GM18502 (cell line): ENCODE data around the gene GTF2H2.
"Not testable (repeated sequence)": the region's sequence is repeated elsewhere in the genome, so short reads cannot be mapped to it uniquely, and the experiment has no call there.

Source experiments
- ATAC-seq: cut with Tn5 transposase; IDR thresholded peaks from one replicate; pipeline ENCODE4 v1.9.1; 2021; ENCODE audit warnings: mild to moderate bottlenecking; ENCODE audit not compliant: unreplicated experiment, poor library complexity

GTF2H2 gene

DNA sequence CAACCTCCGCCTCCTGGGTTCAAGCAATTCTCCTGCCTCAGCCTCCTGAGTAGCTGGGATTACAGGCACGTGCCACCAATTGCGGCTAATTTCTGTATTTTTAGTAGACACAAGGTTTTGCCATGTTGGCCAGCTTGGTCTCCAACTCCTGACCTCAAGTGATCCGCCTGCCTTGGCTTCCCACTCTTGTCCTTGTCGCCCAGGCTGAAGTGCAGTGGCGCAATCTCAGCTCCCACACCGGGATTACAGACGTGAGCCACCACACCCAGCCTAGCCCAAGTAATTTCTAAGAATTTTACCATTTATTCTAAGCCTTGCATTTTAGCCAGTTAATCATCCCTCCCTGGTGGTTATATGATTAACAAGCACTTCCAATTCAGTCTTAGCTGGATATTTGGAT, 53.3 kb downstream of the GTF2H2 start:
- ATAC-seq, result no peak

DNA sequence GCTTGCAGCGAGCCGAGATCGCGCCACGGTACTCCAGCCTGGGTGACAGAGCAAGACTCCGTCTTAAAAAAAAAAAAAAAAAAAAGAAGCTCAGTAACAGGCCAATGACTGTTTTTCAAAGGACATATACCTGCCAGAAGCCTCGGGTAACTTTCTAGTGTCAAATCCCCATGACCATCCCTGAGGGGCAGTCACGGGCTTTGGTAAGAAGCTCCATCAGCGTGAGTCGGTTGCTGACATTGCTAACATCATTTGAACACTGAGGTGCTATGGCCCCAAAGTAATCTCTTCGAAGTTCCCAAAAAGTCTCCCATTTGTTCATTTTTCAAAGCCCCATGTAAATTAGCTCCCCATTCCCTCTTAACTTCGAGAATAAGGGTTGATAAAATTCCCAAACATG, 53.9 kb downstream of the GTF2H2 start:
- ATAC-seq, result no peak

DNA sequence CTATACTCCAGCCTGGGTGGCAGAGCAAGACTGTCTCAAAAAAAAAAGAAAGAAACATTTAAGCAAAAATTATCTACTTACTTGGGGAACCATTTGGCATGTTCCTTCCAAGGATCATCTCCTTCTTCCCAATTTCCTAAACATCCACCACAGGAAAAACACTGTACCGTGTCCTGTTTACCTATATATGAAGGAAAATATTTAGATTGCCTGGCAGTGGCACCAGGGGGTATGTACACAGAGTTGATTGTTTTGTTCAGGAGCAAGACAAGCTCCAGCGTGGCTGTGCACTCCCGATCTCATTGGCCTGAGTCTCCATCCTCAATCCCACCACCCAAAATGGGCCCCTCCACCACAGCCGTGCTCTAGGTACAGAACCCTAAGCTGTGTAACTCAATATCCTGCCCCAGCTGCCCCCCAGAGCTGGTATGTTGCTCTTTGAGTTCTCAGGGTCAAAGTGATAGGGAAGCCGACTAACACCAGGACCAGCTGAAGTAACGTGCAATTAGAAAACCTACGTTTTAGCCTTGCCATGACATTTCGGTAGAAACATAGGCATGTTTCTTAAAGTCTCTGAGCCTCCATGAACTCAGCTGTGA, 56.2 kb downstream of the GTF2H2 start:
- no peak for ATAC-seq

DNA sequence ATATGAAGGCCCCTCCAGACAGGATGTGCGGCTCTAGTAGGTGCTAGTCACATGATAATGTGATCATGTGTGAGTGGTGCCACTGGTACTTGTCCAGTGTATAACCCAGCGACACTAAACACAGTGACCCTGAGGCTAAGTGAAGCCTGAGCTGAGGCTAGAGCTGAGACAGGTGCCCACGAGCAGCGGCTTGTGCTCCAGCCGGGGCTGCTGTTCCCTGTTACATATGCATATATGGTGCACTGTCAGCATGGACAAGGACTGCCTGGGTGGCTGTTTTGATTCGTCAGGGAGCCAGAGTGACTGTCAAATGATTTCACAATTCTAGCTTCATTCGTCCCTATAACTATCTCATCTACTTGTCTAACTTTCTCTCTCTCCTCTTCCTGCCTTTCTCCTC, 60.5 kb downstream of the GTF2H2 start:
- ATAC-seq, result not testable (repeated sequence)
